ENCODE measurements around the gene KIF26B. TPM values are rescaled to one million over a fixed set of nuclear protein-coding genes. Genes with fewer than 3 reads are reported as not detected.

Gene KIF26B
- total RNA-seq, 4 donors from 2014 or later: 0.90 to 2.0 (median 1.5) TPM

GRCh38 chr1:245148861-245149260 is 5.9 kb upstream of the KIF26B start:
- no peaks in the 10 kb centered on the region for H3K36me3 ChIP-seq
- no peak for DNase-seq (ENCODE audit: low spot score in 2 of 2)
- H3K27me3 ChIP-seq: peaks cover 0 to 32% of the 10 kb centered on the region in 2 donors
- no peak overlapping the region for H3K27ac ChIP-seq
- no peak overlapping the region for H3K4me3 ChIP-seq
- TF ChIP-seq, protein P1, sequence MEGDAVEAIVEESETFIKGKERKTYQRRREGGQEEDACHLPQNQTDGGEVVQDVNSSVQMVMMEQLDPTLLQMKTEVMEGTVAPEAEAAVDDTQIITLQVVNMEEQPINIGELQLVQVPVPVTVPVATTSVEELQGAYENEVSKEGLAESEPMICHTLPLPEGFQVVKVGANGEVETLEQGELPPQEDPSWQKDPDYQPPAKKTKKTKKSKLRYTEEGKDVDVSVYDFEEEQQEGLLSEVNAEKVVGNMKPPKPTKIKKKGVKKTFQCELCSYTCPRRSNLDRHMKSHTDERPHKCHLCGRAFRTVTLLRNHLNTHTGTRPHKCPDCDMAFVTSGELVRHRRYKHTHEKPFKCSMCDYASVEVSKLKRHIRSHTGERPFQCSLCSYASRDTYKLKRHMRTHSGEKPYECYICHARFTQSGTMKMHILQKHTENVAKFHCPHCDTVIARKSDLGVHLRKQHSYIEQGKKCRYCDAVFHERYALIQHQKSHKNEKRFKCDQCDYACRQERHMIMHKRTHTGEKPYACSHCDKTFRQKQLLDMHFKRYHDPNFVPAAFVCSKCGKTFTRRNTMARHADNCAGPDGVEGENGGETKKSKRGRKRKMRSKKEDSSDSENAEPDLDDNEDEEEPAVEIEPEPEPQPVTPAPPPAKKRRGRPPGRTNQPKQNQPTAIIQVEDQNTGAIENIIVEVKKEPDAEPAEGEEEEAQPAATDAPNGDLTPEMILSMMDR (IDR thresholded peaks at IDR 0.05): no peak
- TF ChIP-seq POLR2A (IDR thresholded peaks at IDR 0.05): no peak
- TF ChIP-seq EP300 (IDR thresholded peaks at IDR 0.05): no peak
- H3K4me1 ChIP-seq: peaks cover 0 to 8% (median 6%) of the 10 kb centered on the region in 4 donors
- no peaks in the 10 kb centered on the region for H3K9me3 ChIP-seq
- WGBS, 2 donors: 76 to 79% methylated on average over 9 of the region's 9 CpGs

DNA sequence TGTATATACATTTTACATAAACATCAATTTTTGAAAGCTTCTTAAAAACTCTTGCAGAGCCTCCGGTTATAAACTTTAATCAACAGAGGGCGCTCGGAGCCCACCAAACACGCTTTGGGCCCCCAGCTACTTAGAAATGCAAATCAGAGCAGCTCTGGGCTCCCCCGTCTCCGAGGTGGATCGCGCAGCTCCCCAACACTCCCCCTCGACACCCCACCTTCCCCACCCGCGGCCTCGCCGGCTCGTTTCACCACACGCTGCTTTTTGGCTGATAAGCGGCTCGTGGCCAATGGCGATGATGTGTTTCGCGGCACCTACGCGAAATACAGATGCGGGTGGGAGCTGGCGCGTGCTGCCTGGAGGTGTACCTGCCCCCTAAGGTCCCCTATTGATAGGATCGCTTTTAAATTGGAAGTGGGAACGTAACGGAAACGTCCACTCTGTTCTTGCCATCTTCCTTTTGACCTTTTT is 1.7 kb upstream of the KIF26B start:
- H3K4me1 ChIP-seq: peaks cover 0 to 41% (median 27%) of the 10 kb centered on the region in 4 donors
- peaks cover 0 to 69% of the 10 kb centered on the region in 2 donors for H3K27me3 ChIP-seq
- H3K4me3 ChIP-seq: peak overlapping the region; percentile 38 to 68 (median 51)
- H3K9me3 ChIP-seq: no peaks in the 10 kb centered on the region
- H3K36me3 ChIP-seq: no peaks in the 10 kb centered on the region
- TF ChIP-seq, protein P1 (IDR thresholded peaks at IDR 0.05): peak; percentile 43 to 73 (median 58)
- no peak for TF ChIP-seq POLR2A (IDR thresholded peaks at IDR 0.05)
- no peak overlapping the region for H3K27ac ChIP-seq
- WGBS, 2 donors: 1 to 2% methylated on average over 29 of the region's 29 CpGs
- peak in 1 of 2 donors; percentile 47 for DNase-seq (ENCODE audit: low spot score in 2 of 2)

- H3K27ac ChIP-seq: peak overlapping the region in 1 of 4 donors; percentile 15
Measured at GRCh38 chr1:245153552-245154428, 995 bp upstream of the KIF26B start.

GRCh38 chr1:245155272-245156040 is 671 bp downstream of the KIF26B start:
- peaks cover 0 to 68% of the 10 kb centered on the region in 2 donors for H3K27me3 ChIP-seq

More at GRCh38 chr1:245153552-245154428, 995 bp upstream of the KIF26B start:
- TF ChIP-seq, protein P1 (IDR thresholded peaks at IDR 0.05): no peak
- TF ChIP-seq POLR2A (IDR thresholded peaks at IDR 0.05) (no peak), EP300 (IDR thresholded peaks at IDR 0.05) (no peak)
- 1 to 3% methylated on average over 48 to 56 of the region's 76 CpGs for WGBS, 2 donors
- Histone ChIP-seq H3K36me3 (no peaks in the 10 kb centered on the region), H3K9me3 (no peaks in the 10 kb centered on the region), H3K4me3 (peak overlapping the region; percentile 38 to 68 (median 51)), H3K27me3 (peaks cover 0 to 75% of the 10 kb centered on the region in 2 donors), H3K4me1 (peaks cover 0 to 41% (median 27%) of the 10 kb centered on the region in 4 donors)
- DNase-seq (ENCODE audit: low spot score in 2 of 2): no peak

More at GRCh38 chr1:245155272-245156040, 671 bp downstream of the KIF26B start:
- no peaks in the 10 kb centered on the region for H3K9me3 ChIP-seq
- 1% methylated on average over 43 to 56 of the region's 57 CpGs for WGBS, 2 donors
- H3K4me3 ChIP-seq: peak overlapping the region; percentile 38 to 68 (median 51)
- peaks cover 0 to 41% (median 27%) of the 10 kb centered on the region in 4 donors for H3K4me1 ChIP-seq
- TF ChIP-seq POLR2A (IDR thresholded peaks at IDR 0.05): no peak
- no peak for TF ChIP-seq EP300 (IDR thresholded peaks at IDR 0.05)
- TF ChIP-seq, protein P1 (IDR thresholded peaks at IDR 0.05): no peak
- H3K36me3 ChIP-seq: no peaks in the 10 kb centered on the region
- H3K27ac ChIP-seq: no peak overlapping the region
- no peak for DNase-seq (ENCODE audit: low spot score in 2 of 2)

All from tibial nerve (tissue), 4 donors.